Activated gamma-delta T cell treated with Interleukin-2 at 50 U/mL for 16 hours (primary cell): ENCODE measurements around the gene ANKFY1.

Experiments used
- DNase-seq: peaks from one replicate; pipeline ENCODE4 v3.0.0-alpha.2; 2020

ANKFY1 gene

GRCh38 chr17:4176808-4177472 lies 86.8 kb downstream of the ANKFY1 start:
- DNase-seq = no peak

- peak; percentile 34 for DNase-seq
Observed at GRCh38 chr17:4175921-4176807, 87.6 kb downstream of the ANKFY1 start.

GRCh38 chr17:4174556-4174955 lies 89.2 kb downstream of the ANKFY1 start:
- no peak for DNase-seq

- DNase-seq = no peak
Observed at GRCh38 chr17:4173781-4174180, 90.0 kb downstream of the ANKFY1 start.

- DNase-seq = no peak
Observed at GRCh38 chr17:4172356-4172755, 91.4 kb downstream of the ANKFY1 start.

- DNase-seq = no peak
Observed at GRCh38 chr17:4170639-4171280, 93.0 kb downstream of the ANKFY1 start.

- peak; percentile 16 for DNase-seq
Observed at GRCh38 chr17:4167786-4168185, 96.0 kb downstream of the ANKFY1 start.

GRCh38 chr17:4166419-4166818 lies 97.4 kb downstream of the ANKFY1 start:
- DNase-seq = no peak

- DNase-seq = no peak
Observed at GRCh38 chr17:4165301-4166010, 98.3 kb downstream of the ANKFY1 start.

- no peak for DNase-seq
Observed at GRCh38 chr17:4163951-4164350, 99.8 kb downstream of the ANKFY1 start.

- DNase-seq = no peak
Observed at GRCh38 chr17:4162775-4163466, 100.9 kb downstream of the ANKFY1 start.

- DNase-seq = no peak
Observed at GRCh38 chr17:4162321-4162720, 101.5 kb downstream of the ANKFY1 start.

GRCh38 chr17:4161967-4162305 lies 101.8 kb downstream of the ANKFY1 start:
- no peak for DNase-seq

GRCh38 chr17:4161192-4161966 lies 102.4 kb downstream of the ANKFY1 start:
- DNase-seq = no peak

- DNase-seq = no peak
Observed at GRCh38 chr17:4160294-4160859, 103.4 kb downstream of the ANKFY1 start.

GRCh38 chr17:4159761-4160160 lies 104.0 kb downstream of the ANKFY1 start:
- DNase-seq = no peak

GRCh38 chr17:4157618-4158333 lies 106.0 kb downstream of the ANKFY1 start:
- DNase-seq = no peak

- no peak for DNase-seq
Observed at GRCh38 chr17:4156750-4157381, 106.9 kb downstream of the ANKFY1 start.

- DNase-seq = no peak
Observed at GRCh38 chr17:4155980-4156620, 107.7 kb downstream of the ANKFY1 start.

- DNase-seq = no peak
Observed at GRCh38 chr17:4154201-4154600, 109.6 kb downstream of the ANKFY1 start.
